Stimulated activated naive CD4-positive, alpha-beta T cell (primary cell): Measurements from ENCODE around the gene BMP10.

Source experiments
- DNase-seq, 6 experiments: peaks; one replicate each; lab custom pipeline; 2025; lab: John Stamatoyannopoulos, UW

Gene BMP10

GRCh38 chr2:68850524-68850923 is 20.7 kb downstream of the BMP10 start:
- DNase-seq: no peak

DNA sequence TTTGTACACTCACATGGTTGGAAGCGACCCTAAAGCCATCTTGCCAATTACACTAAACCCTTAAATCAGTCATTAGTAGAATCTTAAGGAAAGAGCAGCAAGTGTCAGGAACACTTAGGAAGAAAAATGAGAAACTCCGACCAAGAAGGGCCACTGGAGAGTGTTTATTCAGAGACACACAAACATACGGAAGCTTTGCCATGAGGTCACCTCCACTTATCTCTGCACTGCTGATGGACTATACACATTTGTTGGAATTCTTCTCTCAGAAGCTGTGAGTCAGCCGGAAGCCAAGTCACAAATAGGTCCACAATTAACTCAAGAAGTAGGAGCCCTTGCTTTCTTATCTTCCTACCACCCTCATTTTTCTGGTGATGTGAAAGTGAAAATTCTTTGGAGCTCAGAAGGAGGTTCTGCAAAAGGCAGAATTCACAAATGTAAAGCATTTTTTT is 21.6 kb downstream of the BMP10 start:
- no peak for DNase-seq

DNA sequence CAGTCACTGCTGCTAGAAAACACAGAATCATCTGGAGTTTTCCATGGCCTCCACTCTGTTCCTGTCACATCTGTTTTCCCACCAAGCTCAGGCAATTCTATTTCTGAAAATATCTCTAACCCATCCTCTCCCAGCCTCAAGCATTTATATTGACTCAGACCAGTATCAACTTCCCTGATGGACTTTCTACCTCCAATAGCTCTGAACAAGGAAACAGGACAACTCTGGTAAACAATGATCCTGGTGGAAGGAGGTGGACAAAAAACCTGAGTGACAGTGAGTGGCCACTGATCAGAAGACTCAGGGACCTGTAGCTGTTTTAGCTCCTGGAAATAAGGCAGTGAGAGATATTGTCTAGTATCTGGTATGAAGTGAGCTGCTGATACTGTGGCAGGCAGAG is 23.4 kb downstream of the BMP10 start:
- DNase-seq: no peak

DNA sequence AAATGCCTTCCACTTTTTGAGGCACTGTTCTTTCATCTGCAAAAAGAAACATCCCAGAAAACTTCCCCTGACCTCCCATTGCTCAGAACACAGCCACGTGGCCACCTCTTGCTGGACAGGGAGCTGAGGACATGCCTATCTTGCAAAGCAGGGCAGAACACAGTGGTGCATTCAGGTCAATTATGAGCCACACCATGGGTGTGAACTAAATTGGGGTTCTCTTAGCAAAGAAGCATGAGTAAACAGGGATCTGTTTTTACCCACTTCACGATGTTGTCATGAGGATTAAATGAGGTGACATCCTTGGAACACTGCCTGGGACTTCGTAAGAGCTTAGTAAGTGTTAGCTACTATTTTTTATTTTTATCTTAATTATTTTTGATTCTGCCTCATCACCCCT is 25.1 kb downstream of the BMP10 start:
- DNase-seq: no peak

GRCh38 chr2:68845043-68845442 is 26.2 kb downstream of the BMP10 start:
- no peak for DNase-seq

DNA sequence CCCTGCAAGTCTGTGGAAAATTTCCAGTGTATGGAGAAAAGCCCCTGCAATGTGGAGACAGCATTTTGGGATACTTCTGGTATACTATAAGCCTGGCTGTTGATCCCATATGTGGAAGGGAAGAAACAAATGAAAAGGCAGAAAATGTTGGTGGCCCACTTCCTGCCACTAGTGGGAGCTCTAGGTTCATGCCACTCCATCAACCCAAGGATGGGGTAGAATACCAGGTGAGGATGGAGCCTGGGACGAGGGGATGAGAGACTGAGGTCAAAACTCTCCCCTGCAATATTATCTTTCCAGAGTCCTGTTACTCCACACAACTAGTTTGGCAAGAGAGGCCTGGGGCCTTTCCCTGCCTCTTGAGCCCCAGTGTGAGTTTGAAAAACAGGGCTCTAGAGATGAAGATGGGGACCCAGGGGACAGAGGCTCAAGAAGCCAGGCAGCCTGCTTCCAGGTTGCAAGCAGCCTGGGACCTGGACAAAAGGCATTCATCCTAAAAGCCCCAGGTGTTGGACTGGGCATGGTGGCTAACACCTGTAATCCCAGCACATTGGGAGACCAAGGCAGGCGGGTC is 31.9 kb downstream of the BMP10 start:
- DNase-seq: peak in 1 of 6 experiments; percentile 18

DNA sequence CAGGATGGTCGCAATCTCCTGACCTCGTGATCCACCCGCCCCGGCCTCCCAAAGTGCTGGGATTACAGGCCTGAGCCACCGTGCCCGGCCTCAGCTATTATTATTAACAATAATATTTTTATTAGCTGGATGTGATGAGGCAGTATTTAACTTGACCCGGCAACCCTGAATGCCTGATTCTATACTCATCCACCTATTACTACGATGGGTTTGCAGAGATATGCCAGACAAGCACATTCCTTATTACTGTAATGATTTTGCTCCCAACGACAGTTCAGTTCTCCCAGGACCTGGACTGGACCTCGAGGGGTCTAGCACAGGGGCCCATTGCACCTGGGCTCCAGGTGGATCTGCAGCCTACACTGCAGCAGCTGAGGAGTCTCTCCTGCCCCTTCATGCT is 32.6 kb downstream of the BMP10 start:
- no peak for DNase-seq

GRCh38 chr2:68837861-68838341 is 33.3 kb downstream of the BMP10 start:
- DNase-seq: no peak

DNA sequence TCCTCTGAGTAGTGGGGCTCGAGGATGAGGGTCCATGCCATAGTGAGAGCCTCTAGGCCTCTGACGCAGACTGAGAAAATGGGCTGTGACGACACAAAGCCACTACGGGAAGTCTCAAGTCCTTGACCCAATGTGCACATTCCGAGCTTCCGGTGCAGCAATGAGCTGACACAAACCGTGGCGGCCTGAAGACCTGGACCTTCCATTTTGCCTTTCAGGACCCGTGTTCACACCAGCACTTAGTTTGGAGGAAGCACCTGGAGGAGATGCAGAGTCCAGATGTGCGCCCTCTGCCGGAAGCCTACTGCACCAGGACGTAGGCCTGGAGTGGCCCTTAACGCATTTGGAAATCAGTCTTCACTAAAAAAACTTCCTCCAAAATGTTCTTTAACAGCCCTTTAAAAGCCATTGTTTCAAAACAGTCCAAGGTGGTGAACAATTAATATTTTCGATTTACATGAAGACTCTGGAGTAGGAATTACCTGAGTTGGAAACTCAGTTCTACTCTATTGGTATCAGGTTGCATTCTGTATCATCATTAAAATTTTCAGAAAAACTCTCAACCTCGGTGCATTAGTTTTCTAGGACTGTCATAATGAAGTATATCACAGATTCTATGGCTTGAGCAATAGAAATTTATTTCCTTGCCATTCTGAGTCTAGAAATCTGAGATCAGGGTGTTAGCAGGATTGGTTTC is 33.9 kb downstream of the BMP10 start:
- peak; percentile 13 to 74 (median 52) for DNase-seq

- DNase-seq: no peak
Measured at GRCh38 chr2:68835621-68836020, 35.6 kb downstream of the BMP10 start.

DNA sequence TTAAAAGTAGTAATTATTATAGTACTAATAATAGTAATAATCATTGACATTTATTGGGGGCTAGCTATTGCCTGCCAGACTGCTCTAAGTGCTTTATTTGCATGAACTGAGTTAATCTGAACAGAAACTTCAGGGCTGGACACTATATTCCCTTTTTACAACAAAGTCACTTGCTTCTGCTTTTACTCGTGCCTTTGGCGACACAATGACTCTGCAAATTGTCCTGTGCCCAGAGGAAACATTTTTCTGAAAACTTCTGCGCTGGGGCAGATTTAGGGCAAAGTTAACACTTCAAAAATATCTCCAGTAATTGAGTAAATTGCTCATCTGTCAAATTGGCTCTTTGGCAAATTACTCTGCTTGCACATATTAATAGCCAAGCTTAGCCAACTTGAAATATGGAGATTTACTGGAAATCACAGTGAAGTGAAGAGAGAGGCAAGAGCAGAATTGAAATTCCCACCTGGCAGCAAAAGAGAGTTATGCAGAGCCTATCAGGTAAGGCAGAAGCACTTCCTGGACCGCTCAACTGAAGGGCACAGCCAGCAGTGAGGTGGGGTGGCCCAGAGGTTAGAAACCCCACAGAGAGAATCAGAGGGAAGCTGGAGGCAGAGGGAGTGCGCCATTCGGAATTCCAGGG is 36.3 kb downstream of the BMP10 start:
- no peak for DNase-seq

- DNase-seq: no peak
Measured at GRCh38 chr2:68833162-68833561, 38.0 kb downstream of the BMP10 start.

DNA sequence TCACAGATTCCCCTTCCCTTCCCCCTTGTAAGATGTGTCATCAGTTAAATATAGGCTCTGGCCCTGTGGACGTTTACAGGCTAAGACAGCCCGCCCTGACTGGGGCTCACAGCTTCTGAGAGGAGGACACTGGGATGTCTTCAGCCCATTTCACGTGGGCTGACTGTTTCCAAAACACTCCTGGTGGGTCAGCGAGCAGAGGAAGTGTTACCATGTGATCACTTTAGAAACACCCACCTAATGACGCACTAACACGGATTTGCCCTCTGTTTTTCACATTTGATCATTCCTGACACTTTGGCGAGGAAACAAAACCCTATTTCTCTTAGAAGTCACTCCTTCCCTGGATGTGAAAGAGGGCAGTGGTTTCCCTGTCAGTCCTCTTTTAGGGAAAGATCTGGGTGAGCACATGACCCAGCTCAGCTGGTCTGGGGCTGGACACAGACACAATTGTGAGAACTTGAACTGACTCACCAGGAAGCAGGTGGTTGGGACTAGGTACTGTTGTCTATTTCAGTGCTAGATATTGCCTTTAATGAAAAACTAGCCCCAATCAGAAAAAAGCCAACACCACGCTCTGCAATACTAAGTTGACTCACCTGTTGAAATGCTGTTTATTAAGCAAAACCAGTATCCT is 38.8 kb downstream of the BMP10 start:
- DNase-seq: peak in 1 of 6 experiments; percentile 15

GRCh38 chr2:68831686-68832232 is 39.4 kb downstream of the BMP10 start:
- DNase-seq: no peak

DNA sequence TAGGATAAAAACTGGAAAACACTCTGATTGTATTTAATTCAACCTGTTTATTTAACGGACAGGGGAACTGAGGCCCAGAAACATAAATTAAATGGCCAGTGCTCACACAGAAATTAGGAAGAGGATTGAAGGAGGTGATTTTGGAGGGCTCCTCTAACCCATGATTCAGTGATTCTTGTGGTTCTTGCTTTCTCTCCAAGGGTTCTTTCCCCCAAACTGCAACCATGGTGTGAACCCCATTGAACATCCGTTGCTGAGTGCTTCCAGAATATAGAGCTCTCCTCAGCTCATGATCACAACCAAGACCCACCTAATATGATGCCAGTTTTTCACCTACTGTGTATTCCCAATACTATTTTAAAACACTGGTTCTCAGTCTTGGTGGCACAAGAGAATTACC is 41.4 kb downstream of the BMP10 start:
- DNase-seq: peak in 1 of 6 experiments; percentile 31

- DNase-seq: peak; percentile 48 to 83 (median 73)
Measured at GRCh38 chr2:68828887-68829708, 42.1 kb downstream of the BMP10 start.

- no peak for DNase-seq
Measured at GRCh38 chr2:68827666-68828065, 43.5 kb downstream of the BMP10 start.

DNA sequence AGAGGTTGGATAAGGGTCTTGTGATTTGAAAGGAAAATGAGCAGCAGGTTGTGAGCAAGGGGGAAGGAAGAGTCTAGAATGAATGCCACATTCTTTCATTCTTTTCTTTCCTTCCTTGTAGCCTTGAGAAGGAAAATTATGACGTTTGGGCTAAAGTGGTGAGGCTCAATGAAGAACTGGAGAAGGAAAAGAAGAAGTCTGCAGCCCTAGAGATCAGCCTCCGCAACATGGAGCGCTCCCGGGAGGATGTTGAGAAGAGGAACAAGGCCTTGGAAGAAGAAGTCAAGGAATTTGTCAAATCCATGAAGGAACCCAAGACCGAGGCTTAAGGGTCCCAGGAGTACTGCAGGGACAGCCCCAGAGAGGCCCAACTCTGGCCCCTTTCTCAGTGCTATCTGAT is 45.3 kb downstream of the BMP10 start:
- DNase-seq: no peak

- no peak for DNase-seq
Measured at GRCh38 chr2:68824831-68825230, 46.4 kb downstream of the BMP10 start.

DNA sequence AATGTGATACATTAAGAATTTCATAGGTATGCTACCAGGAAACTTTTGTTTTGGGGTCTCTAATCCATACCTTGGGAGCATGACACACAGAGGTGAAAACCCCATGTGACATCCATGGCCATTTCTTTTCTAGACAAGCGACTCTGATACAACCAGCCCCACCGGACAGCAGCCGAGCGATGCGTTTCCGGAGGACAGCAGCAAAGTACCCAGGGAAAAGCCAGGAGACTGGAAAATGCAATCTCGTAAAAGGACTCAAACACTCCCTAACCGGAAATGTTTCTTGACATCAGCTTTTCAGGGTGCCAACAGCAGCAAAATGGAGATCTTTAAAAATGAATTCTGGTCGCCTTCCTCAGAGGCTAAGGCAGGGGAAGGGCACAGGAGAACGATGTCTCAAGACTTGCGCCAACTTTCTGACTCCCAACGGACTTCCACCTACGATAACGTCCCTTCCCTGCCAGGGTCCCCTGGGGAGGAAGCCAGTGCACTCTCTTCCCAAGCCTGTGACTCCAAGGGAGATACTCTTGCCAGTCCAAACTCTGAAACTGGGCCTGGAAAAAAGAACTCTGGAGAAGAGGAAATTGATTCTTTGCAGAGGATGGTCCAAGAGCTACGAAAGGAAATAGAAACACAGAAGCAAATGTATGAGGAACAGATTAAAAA is 48.9 kb downstream of the BMP10 start:
- no peak for DNase-seq

GRCh38 chr2:68819556-68819955 is 51.6 kb downstream of the BMP10 start:
- peak in 1 of 6 experiments; percentile 0 for DNase-seq
